Measurements from ENCODE around the gene SPACA4.
"Not testable (repeated sequence)": the region's sequence is repeated elsewhere in the genome, so short reads cannot be mapped to it uniquely, and the experiment has no call there.

Gene SPACA4, protein sequence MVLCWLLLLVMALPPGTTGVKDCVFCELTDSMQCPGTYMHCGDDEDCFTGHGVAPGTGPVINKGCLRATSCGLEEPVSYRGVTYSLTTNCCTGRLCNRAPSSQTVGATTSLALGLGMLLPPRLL

DNA sequence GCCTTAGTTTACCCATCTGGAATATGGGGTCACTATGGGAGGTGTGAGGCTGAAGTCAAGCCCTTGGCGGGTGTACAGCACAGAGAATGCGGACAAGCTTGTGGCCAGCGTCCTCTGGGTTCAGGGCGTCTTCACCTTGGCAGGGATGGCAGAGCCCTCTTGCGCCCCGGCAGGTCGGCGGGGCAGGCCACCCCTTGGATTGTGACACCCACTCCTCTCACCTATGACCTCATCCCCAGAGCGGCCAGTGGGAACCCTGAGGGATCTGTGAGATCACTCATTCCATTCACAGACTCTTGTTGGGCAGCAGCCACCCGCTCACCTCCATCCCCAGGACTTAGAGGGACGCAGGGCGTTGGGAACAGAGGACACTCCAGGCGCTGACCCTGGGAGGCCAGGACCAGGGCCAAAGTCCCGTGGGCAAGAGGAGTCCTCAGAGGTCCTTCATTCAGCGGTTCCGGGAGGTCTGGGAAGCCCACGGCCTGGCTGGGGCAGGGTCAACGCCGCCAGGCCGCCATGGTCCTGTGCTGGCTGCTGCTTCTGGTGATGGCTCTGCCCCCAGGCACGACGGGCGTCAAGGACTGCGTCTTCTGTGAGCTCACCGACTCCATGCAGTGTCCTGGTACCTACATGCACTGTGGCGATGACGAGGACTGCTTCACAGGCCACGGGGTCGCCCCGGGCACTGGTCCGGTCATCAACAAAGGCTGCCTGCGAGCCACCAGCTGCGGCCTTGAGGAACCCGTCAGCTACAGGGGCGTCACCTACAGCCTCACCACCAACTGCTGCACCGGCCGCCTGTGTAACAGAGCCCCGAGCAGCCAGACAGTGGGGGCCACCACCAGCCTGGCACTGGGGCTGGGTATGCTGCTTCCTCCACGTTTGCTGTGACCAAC, at the start of gene SPACA4:
TSS of gene SPACA4 (plus strand) at position 280 of the 896 bp plus-strand sequence. CDS start at position 517, 237 bp downstream.
- no peak for DNase-seq

DNA sequence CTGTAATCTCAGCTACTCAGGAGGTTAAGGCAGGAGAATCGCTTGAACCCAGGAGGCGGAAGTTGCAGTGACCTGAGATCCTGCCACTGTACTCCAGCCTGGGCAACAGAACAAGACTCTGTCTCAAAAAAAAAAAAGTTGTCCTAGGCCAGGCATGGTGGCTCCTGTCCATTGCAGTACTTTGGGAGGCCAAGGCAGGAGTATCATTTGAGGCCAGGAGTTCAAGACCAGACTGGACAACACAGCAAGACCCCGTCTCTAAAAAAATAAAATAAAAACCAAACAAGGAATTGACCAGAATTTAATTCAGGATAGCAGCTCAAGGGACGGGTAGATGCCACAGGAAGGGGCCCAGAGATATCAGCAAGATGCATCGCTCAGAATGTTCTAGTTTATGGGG, 49.7 kb upstream of the SPACA4 start:
- DNase-seq, result no peak

DNA sequence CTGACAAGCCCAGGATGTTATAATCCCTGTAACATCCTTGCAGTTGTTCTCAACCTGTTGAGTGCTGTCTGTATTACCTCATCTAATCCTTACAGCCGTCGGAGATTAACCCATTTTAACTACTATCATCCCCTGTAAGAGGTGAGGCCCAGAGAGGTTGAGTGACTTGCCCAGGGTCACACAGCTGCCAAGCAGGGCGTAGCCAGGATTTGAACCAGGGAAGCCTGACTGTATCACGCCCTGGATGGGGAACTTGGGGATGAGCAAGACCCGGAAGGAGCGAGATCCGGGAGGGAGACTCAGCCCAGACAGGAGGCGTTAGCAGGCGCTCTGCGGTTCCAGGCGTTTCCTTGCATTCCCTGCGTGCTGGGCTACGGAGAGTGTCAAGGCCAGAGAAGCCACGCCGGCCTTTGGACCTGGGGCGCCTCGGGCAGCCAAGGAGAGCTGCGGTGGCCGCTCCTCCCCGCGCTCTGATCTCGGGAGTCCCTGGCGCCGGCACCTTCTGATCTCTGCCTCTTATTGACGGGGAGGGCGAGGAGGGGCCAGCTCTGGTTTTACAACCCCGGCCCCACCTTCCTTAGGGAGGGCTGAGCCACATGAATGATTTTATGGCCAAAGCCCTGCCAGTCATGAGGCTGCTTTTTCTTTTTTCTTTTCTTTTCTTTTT, 48.4 kb upstream of the SPACA4 start:
- DNase-seq, result no peak

DNA sequence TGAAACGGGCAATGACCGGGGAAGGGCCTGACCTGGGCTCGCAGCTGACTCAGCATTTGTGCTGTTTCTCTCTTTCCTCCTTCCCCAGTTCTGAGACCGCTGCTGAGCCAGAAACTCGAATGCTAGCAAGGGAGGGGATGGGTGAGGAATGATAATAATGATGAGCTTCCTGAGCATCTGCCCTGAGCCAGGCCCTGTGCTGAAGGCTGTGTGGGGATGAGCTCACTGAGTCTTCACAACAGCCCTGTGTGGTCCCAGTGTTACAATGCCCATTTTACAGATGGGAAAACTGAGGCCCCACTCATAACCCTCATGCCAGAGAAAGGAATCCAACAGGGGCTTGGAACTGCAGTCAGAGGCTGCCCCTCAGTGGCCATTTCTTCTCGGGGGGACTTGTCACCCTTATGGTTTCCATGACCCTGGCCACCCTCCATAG, 46.4 kb upstream of the SPACA4 start:
- peak; percentile 7 for DNase-seq

DNA sequence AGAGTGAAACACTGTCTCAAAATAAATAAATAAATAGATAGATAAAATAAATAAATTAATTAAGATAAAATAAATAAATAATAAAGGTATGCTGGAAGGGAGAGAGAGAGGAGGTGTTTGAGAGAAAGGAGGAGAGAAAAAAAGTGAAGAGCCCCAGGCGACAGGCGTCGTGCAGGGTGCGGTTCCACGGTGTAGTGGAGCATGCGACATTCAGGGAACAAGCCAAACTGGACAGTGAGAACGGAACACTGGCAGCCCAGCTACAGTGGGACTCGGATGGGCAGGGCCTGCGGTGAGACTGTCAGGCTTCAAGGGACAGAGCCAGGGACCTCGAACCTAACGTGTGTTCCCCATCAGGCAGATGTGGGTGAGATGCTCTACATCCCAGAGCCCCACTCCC, 45.1 kb upstream of the SPACA4 start:
- DNase-seq, result no peak

DNA sequence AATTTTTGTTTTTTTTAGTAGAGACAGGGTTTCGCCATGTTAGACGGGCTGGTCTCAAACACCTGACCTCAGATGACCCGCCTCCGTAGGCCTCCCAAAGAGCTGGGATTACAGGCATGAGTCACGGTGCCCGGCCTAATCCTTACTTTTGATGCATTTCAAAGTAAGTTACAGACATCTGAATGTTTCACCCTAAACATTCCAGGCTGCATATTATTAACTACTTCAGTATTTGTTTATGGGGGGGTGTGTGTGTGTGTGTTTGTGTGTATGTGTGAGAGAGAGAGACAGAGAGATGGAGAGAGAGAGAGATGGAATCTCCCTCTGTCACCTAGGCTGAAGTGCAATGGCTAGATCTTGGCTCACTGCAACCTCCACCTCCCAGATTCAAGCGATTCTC, 41.5 kb upstream of the SPACA4 start:
- no peak for DNase-seq

DNA sequence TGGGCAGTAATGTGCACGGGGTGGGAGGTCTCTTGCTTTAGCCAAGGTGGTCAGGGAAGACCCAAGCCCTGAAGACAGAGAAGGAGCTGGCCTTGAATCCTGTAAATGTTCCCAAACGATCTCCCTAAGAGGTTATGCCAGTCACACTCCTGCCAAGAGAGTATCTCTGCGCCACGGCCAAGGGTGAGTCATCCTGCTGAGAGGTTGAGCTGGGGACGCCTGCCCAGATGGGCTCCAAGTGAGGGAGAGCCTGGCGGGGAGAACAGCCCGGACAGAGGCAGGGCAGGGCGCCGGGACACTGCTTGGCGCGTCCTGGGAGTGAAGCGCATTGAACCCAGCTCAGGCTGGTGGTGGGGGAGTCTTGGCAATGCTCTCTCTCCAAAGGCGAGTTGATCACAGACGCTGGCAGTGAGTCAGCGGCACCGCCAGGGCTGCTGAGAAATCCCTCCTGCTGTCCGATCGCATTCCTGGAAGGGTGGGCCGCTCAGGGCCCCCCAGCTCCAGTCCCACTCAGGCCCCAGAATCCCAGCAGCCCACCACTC, 38.1 kb upstream of the SPACA4 start:
- DNase-seq, result no peak

DNA sequence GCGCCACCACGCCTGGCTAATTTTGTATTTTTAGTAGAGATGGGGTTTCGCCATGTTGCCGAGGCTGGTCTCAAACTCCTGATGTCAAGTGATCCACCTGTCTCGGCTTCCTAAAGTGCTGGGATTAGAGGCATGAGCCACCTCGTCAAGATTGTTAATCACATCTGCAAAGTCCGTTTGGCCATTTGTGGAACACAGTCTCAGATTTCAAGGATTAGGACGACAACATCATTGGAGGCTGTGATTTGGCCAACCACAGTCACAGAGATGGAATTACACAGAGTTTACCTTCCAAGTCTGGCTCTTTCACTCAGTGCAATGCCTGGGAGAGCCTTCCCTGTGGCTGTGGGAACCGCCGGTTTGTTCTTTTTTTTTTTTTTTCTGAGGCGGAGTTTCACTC, 36.7 kb upstream of the SPACA4 start:
- no peak for DNase-seq

DNA sequence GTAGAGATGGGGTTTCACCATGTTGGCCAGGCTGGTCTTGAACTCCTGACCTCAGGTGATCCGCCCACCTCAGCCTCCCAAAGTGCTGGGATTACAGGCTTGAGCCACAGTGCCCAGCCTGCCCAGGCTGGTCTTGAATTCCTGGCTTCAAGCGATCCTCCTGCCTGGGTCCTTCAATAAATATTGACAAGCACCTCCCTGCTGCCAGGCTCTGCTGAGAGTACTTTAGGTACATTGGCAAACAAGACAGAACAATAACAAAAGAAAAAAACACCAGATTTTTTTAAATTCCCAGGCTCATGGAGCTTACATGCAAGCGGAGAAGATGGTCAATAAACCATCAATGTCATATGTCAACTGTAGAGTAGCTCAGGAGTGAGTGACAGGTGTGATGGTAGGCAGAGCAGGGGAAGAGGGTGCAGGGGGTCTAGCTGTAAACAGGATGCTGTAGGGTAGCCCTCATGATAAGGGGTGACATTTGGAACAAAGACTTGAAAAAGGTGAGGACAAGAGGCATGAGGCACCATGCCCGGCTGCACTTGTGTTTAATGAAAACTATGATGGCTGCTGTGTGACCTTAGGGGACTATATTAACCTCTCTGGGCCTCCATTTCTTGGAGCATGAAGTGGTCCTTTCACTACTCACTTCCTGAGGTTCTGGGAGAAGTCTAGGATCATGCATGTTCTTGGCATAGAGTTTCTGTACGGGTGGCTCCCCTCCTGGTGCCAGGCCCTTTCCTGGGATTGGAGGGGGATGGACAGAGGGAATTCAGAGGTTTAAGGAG, 35.0 kb upstream of the SPACA4 start:
- DNase-seq, result no peak

DNA sequence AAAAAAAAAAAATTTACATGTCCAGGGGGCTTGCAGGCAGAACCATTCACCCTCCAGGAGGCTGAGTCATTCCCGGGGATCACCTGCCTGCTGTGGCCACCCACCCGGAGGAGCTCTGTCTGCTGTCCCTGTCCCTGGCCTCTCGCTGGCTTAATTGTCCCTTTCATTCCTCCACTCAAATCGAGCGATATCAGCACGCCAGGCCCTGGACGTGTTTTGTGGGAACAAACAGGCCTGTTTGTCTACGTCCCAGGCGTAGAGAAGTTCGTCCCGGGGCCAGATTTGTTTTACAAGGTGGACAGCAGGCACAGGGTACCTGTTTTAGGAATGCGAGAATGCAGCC, 33.4 kb upstream of the SPACA4 start:
- no peak for DNase-seq

DNA sequence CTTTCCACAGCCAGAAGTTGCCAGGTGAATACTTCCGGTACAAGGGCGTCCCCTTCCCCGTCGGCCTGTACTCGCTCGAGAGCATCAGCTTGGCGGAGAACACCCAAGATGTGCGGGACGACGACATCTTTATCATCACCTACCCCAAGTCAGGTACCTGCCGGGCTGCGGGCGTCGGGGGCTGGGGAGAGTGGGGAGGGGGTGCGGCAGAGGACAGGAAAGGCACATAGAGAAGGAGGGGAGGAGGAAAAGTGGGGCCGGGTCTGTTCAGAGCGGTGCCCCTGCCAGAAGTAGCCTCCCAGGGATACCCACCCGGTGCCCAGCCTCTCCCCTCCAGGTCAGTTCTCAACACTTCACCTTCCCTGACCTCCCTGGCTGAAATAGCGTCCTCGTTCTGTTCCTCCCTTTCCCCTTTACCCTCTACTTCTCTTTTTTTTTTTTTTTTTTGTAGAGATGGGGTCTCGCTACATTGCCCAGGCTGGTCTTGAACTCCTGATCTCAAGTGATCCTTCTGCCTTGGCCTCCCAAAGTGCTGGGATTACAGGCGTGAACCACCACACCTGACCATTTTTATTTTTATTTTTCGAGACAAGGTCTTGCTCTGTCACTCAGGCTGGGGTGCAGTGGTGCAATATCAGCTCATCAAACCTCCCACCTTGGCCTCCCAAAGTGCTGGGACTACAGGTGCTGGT, 30.5 kb upstream of the SPACA4 start:
- no peak for DNase-seq

DNA sequence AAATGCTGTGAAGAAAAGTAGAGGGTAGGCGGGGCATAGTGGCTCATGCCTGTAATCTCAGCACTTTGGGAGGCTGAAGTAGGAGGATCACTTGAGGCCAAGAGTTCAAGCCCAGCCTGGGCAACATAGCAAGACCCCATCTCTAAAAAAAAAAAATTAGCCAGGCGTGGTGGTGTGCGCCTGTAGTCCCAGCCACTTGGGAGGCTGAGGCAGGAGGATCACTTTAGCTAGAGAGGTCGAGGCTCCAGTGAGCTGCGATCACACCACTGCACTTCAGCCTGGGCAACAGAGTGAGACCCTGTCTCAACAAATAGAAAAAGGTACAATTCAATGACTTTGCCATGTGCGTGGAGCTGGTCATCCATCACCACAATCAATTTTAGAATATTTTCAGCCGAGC, 28.6 kb upstream of the SPACA4 start:
- not testable (repeated sequence) for DNase-seq

DNA sequence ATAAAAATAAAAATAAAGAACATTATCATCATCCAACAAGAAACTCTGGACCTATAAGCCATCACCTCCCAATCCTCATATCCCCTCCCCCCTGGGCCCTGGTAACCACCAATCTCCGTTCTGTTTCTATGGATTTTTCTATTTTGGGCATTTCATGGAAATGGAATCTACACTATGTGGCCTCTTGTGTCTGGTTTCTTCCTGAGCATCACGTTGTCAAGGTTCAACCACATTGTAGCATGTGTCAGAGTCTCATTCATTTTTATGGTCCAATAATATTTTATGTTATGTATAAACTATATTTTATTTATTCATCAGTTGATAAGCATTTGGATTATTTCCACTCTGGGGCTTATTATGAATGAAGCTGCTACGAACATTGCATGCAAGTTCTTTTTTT, 27.7 kb upstream of the SPACA4 start:
- DNase-seq, result no peak

DNA sequence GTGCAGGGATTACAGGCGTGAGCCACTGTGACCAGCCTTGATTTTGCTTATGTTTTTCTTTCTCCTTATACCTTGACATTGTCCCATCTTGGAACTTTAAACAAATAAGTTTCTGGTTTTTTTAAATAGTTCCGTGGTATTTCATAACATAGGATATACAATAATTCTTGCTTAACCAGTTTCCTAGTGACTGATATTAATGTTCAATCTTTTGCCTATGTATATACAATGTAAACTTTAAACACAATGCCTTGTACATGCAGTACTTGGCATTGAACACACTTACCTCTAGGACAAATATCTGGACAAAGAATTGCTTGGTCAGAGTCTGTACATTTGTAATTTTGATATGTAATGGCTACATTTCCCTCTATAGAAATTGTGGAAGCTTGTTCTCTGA, 24.4 kb upstream of the SPACA4 start:
- DNase-seq, result no peak

DNA sequence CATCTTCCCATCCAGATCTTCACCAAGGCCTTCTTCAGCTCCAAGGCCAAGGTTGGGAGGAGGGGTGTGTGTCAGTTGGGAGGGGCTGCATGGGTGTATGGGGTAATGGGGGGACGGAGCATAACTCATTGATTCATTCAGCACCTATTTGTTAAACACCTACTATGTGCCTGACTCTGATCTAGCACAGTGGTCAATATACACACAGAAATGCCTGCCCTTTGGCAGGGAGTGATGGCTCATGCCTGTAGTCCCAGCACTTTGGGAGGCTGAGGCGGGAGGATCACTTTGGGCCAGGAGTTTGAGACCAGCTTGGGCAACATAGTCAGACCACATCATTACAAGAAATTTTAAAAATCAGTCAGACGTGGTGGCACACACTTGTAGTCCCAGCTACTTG, 19.2 kb upstream of the SPACA4 start:
- no peak for DNase-seq

DNA sequence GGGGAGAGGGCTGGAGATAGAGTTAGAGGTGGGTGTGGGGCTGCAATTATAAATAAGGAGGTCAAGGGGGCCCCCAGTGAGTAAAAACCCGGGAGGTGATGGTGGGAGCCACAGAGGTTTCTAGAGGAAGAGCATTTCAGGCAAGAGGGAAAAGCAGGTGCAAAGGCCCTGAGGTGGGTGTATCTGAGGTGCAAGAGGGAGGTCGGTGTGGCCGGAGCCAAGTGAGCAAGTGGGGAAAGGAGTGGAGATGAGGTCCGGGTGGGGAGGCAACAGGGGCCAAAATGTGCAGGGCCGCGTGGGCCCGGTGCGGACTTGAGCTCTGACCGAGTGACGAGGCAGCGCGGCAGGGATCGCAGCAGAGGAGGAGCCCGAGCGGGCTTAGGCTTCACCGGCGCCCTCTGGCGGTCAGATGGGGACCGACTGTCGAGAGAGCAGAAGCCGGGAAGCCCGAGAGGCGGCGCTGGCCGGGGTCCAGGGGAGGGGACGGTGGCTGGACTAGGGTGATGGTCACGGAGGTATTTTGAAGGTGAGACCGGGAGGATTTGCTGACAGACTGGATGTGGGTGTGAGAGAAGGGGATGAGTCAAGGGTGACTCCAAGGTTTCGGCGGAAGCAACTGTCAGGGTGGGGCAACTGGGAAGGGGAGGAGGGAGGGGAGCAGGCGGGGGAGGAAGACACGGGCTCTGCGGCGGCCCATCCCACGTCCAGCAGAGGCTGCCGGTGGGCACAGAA, 17.7 kb upstream of the SPACA4 start:
- DNase-seq, result peak; percentile 90

DNA sequence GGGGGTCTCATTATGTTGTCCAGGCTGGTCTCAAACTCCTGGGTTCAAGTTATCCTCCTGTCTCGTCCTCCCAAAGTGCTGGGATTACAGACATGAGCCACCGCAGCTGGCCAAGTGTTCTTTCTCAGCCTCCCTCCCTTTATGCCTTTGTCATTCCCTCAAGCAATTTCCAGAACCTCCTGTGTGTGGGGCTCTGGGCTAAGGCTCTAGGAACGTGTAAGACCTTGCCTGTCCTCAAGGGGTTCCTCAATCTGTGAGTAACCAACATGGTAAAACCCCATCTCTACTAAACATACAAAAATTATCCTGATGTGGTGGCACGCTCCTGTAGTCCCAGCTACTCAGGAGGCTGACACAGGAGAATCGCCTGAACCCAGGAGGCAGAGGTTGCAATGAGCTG, 15.5 kb upstream of the SPACA4 start:
- no peak for DNase-seq

DNA sequence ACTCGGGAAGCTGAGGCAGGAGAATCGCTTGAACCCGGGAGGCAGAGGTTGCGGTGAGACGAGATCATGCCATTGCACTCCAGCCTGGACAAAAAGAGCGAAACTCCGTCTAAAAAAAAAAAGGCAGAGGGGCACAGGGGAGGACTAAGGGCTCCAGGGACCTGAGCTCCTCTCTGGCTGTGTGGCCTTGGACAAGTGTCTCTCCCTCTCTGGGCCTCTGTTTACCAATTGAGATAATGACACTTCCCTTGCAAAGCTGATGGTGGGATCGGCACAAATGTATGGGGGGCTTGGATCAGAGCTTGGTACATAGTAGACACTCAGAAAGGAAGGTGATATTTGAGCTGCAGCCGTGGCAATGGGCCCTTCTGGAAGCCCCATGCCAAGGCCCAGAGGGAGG, 11.4 kb upstream of the SPACA4 start:
- DNase-seq, result no peak

DNA sequence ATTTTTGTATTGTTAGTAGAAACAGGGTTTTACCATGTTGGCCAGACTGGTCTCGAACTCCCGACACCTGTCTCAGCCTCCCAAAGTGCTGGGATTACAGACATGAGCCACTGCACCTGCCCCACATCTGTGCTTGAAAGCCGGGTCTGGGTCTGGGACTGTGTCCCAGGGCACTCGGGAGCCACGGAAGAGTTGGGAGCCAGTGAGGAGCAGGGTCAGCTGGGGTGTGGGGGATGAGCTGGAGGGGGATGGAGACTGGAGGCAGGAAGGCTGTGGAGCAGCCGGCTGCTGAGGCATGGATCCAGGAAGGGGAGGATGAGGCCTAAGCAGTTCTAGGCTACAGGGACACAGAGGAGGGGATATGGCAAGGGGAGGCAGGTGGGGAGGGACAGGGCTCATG, 10.7 kb upstream of the SPACA4 start:
- DNase-seq, result no peak

DNA sequence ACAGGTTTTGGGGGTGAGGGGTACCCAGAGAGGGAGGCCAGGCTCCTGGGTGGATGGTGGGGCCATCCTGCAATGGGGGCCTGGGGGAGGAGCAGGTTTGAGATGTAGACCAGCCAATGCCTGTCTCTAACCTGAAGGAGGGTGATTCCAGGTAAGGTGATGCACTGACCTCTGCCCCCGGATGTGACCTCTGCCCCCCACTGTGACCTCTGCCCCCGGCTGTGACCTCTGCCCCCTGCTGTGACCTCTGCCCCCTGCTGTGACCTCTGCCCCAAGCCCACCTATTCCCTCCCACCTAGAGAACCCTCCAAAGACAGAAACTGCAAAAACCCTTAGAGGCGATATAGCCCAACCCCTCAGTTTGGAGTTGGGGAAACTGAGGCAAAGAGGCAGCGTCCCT, 10.3 kb upstream of the SPACA4 start:
- no peak for DNase-seq

DNA sequence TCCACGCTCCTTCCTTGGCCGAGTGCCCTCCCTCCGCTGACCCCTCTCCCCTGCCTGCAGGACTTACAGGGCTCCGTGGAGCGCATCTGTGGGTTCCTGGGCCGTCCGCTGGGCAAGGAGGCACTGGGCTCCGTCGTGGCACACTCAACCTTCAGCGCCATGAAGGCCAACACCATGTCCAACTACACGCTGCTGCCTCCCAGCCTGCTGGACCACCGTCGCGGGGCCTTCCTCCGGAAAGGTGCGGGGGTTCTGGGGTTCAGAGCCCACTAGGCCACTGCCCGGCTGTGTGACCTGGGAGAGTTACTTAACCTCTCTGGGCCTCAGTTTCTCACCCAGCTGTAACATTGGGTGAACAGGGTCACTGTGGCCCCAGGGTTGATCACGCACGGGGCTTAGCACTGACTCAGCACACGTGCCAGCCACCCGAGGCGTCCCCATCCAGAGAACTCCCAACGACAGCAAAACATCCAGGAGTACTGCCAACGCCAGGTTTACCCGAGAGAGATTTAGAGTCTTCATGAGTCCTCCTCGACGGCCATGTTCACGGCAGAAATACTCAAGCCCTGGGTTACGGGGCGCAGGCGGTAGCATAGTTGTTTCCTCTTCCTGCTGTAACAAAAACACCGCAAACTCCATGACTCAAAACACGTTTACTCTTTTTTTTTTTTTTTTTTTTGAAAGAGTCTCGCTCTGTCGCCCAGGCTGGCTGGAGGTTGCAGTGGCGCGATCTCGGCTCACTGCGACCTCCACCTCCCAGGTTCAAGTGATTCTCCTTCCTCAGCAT, 9.7 kb upstream of the SPACA4 start:
- DNase-seq, result peak; percentile 62

Measured in CD4-positive, alpha-beta T cell treated with Interleukin-6 for 4 hours (primary cell).